Colonic mucosa (tissue), 4 donors: ENCODE data around the gene GLB1L2. TPM values are rescaled to one million over a fixed set of nuclear protein-coding genes. Genes with fewer than 3 reads are reported as not detected.

Experiments used
- DNase-seq: peaks from one replicate; pipeline ENCODE4 v3.0.0-alpha.2; 2020
- H3K27ac ChIP-seq: fragments of 200-600 bp; one replicate; pipeline ENCODE4 v1.8.0; 2021
- H3K27me3 ChIP-seq: fragments of 200-600 bp; one replicate; pipeline ENCODE4 v1.8.0; 2021
- H3K36me3 ChIP-seq: fragments of 200-600 bp; one replicate; pipeline ENCODE4 v1.8.0; 2021
- H3K4me1 ChIP-seq: fragments of 200-600 bp; one replicate; pipeline ENCODE4 v1.8.0; 2021; ENCODE audit warnings: mild to moderate bottlenecking
- H3K4me3 ChIP-seq: fragments of 200-600 bp; one replicate; pipeline ENCODE4 v1.8.0; 2021
- H3K9ac ChIP-seq, 2 donors: one replicate each; pipeline ENCODE4 v1.7.0; 2013; ENCODE audit warnings: control low read depth in 2 of 2, low read depth in 2 of 2, low read length in 2 of 2
- H3K9me3 ChIP-seq: fragments of 200-600 bp; one replicate; pipeline ENCODE4 v1.8.0; 2021
- CTCF ChIP-seq: fragments of 200-600 bp; IDR thresholded peaks from one replicate; pipeline ENCODE4 v1.8.0; 2022; ENCODE audit warnings: antibody characterized with exemption, mild to moderate bottlenecking
- intact Hi-C: fragments of 100-400 bp; cut with DNase I; formaldehyde crosslinking; loops from one replicate; pipeline ENCODE4 v1.14.1; 2022
- total RNA-seq, 2 donors: library from RNA; stranded (reverse); fragmentation: NEBNext Ultra II Directional in 1 of 2; extraction: Animal tissue kit (Norgen Biotek cat#: 25700) in 1 of 2; gene quantifications; one replicate each; pipeline ENCODE4 v1.2.1, GENCODE V29; 2021
- donor health status: healthy.
- donor health status: DM: no; HTN: no; CAD: no.
- donor health status: DM: no; HTN: no; CAD: no.

Gene GLB1L2
- total RNA-seq, 2 donors from 2014 or later = 27.2 to 31.3 TPM

- no peaks in the 10 kb centered on the region for H3K36me3 ChIP-seq
- H3K9me3 ChIP-seq = no peaks in the 10 kb centered on the region
- no peak overlapping the region for H3K4me3 ChIP-seq
- H3K27ac ChIP-seq = no peak overlapping the region
- no peak for TF ChIP-seq CTCF
- no peak for DNase-seq
- intact Hi-C loops = no loop called here
- no peak overlapping the region for H3K9ac ChIP-seq
- H3K27me3 ChIP-seq = no peaks in the 10 kb centered on the region
- no peaks in the 10 kb centered on the region for H3K4me1 ChIP-seq
These were observed 39.0 kb downstream of the GLB1L2 start for GRCh38 chr11:134370526-134371435.

GRCh38 chr11:134371436-134372185 is 39.8 kb downstream of the GLB1L2 start:
- Histone ChIP-seq H3K9ac (no peak overlapping the region), H3K4me1 (no peaks in the 10 kb centered on the region), H3K4me3 (no peak overlapping the region), H3K27ac (no peak overlapping the region), H3K36me3 (no peaks in the 10 kb centered on the region), H3K27me3 (no peaks in the 10 kb centered on the region), H3K9me3 (no peaks in the 10 kb centered on the region)
- no peak for TF ChIP-seq CTCF
- no peak for DNase-seq
- intact Hi-C loops = no loop called here

GRCh38 chr11:134372536-134372935 is 40.7 kb downstream of the GLB1L2 start:
- H3K27me3 ChIP-seq = no peaks in the 10 kb centered on the region
- H3K27ac ChIP-seq = no peak overlapping the region
- intact Hi-C loops = no loop called here
- no peak for TF ChIP-seq CTCF
- no peak overlapping the region for H3K9ac ChIP-seq
- H3K4me3 ChIP-seq = no peak overlapping the region
- no peaks in the 10 kb centered on the region for H3K9me3 ChIP-seq
- no peaks in the 10 kb centered on the region for H3K36me3 ChIP-seq
- DNase-seq = no peak
- no peaks in the 10 kb centered on the region for H3K4me1 ChIP-seq

GRCh38 chr11:134372961-134373360 is 41.2 kb downstream of the GLB1L2 start:
- Histone ChIP-seq H3K27ac (no peak overlapping the region), H3K9me3 (no peaks in the 10 kb centered on the region), H3K4me3 (no peak overlapping the region), H3K36me3 (no peaks in the 10 kb centered on the region), H3K9ac (no peak overlapping the region), H3K27me3 (no peaks in the 10 kb centered on the region), H3K4me1 (no peaks in the 10 kb centered on the region)
- intact Hi-C loops = no loop called here
- no peak for DNase-seq
- no peak for TF ChIP-seq CTCF

GRCh38 chr11:134373591-134374052 is 41.8 kb downstream of the GLB1L2 start:
- no peak for TF ChIP-seq CTCF
- intact Hi-C loops = no loop called here
- no peak overlapping the region for H3K9ac ChIP-seq
- H3K9me3 ChIP-seq = no peaks in the 10 kb centered on the region
- H3K27ac ChIP-seq = no peak overlapping the region
- no peak overlapping the region for H3K4me3 ChIP-seq
- no peaks in the 10 kb centered on the region for H3K36me3 ChIP-seq
- DNase-seq = no peak
- no peaks in the 10 kb centered on the region for H3K27me3 ChIP-seq
- no peaks in the 10 kb centered on the region for H3K4me1 ChIP-seq
